ENCODE data around the gene WASF3.

WASF3 gene

DNA sequence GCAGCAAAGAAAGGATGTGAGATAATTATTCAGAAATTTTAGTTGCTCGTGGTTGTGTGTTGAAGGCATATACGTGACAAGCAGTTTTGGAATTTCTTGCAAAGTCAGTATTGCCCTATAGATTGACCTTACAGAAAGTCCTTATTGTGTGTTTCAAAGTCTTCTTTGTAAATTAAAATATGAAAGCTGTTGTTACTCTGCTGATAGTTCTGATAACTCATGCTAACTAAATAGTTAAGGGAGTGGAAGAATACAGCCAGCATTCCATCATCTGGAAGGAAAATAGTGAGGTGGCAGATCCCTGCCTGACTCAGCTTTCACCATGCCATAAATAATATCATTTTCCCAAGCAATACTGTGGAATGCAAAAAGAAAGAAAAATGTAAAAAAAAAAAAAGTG is 27.2 kb downstream of the WASF3 start:
- Histone ChIP-seq H3K36me3 (no peaks in the 10 kb centered on the region), H3K4me1 (0 out of 2 replicates have a peak, but pooled peaks cover under 1% of the 10 kb centered on the region), H3K4me3 (no peak overlapping the region), H4K20me1 (no peaks in the 10 kb centered on the region), H3K4me2 (no peak overlapping the region), H3K27ac (no peak overlapping the region), H3K9ac (no peak overlapping the region), H3K9me3 (no peaks in the 10 kb centered on the region), H3K27me3 (no peaks in the 10 kb centered on the region)
- no peak for TF ChIP-seq Cebpa-rat (IDR thresholded peaks at IDR 0.05)

DNA sequence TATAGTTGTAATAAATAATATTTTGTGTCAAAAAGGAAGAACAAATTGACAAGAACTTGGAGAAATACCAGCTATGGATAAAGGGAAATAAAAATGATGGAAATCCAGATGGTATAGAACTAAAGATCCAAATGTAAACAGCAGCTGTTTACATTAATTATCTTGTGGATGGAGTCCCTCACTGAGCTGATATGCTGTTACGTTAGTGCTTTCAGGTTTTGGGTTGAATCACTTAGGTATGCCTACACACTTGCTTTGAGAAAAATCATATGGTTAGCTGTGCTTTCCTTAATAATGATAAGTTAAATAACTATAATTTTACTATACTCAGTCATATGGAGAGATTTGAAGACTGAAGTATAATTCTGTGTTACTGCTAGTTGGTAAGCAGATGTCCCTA is 27.7 kb downstream of the WASF3 start:
- no peak overlapping the region for H3K9ac ChIP-seq
- no peak overlapping the region for H3K4me2 ChIP-seq
- H3K4me1 ChIP-seq, result 0 out of 2 replicates have a peak, but pooled peaks cover 5% of the 10 kb centered on the region
- no peaks in the 10 kb centered on the region for H3K9me3 ChIP-seq
- H4K20me1 ChIP-seq, result no peaks in the 10 kb centered on the region
- no peaks in the 10 kb centered on the region for H3K36me3 ChIP-seq
- H3K4me3 ChIP-seq, result no peak overlapping the region
- H3K27me3 ChIP-seq, result no peaks in the 10 kb centered on the region
- TF ChIP-seq Cebpa-rat (IDR thresholded peaks at IDR 0.05), result no peak
- no peak overlapping the region for H3K27ac ChIP-seq

DNA sequence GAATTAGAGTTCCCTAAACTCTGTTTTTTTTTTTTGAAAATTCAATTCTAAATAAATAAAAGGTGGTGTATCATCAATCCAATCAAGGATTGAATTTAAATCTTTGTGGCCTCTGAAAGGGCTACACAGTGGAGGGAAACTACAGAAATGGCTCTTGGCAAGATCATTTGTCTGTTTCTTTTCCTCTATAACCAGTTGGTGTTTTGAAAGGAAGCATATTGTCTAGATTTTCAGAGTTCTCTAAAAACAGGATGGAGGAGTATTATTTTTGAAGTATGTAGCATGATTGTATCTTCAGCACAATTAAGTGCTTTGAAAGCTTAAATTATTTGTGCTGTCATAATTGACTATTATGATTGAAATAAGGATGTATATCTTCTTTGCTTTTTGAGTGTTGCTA is 29.8 kb downstream of the WASF3 start:
- Histone ChIP-seq H3K4me2 (no peak overlapping the region), H3K4me3 (no peak overlapping the region), H3K27me3 (no peaks in the 10 kb centered on the region), H3K9me3 (no peaks in the 10 kb centered on the region), H3K4me1 (0 out of 2 replicates have a peak, but pooled peaks cover 5% of the 10 kb centered on the region), H3K36me3 (no peaks in the 10 kb centered on the region), H3K27ac (no peak overlapping the region), H4K20me1 (no peaks in the 10 kb centered on the region), H3K9ac (no peak overlapping the region)
- no peak for TF ChIP-seq Cebpa-rat (IDR thresholded peaks at IDR 0.05)

DNA sequence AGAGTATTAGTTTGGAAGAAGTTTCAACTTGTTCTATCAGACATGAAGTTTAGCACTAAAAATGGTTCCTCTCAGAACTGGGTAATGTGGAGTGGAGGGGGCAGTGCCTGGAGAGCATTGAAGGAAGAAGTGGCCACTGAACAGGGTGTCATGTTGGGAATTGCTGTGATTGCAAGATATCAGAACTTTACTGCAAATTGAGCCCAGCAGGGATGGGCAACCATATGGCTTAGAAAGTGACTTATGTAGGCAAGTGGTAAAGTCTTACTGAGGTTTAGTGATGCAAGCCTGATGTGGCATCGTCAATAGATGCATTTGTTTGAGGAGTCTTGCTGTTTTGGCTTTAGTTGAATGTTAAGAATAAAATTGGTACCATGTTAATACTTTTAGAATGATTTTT is 31.7 kb downstream of the WASF3 start:
- Histone ChIP-seq H3K27ac (no peak overlapping the region), H3K4me1 (0 out of 2 replicates have a peak, but pooled peaks cover 5% of the 10 kb centered on the region), H4K20me1 (no peaks in the 10 kb centered on the region), H3K27me3 (no peaks in the 10 kb centered on the region), H3K36me3 (no peaks in the 10 kb centered on the region), H3K9ac (no peak overlapping the region), H3K4me2 (no peak overlapping the region), H3K4me3 (no peak overlapping the region), H3K9me3 (no peaks in the 10 kb centered on the region)
- TF ChIP-seq Cebpa-rat (IDR thresholded peaks at IDR 0.05), result no peak

DNA sequence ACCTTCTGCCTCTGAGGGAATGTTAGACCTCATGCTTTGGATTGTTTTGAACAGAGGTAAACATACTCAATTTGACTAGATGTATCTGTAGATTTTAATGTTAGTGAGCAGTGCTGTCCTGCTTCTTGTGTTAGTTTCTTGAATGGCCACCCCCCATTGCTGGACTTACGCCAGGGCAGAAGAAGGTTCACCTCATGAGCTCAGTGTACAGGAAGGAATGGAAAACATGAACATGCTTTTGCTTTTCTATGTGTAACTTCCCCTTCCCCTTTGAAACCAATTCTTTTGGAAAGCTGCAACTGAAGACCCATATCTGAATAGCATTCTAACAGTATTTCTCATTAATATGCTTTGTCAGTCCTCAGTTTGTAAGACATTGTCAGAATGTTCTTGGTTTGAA is 32.3 kb downstream of the WASF3 start:
- Histone ChIP-seq H3K9me3 (no peaks in the 10 kb centered on the region), H3K36me3 (no peaks in the 10 kb centered on the region), H3K4me1 (0 out of 2 replicates have a peak, but pooled peaks cover 5% of the 10 kb centered on the region), H3K4me2 (no peak overlapping the region), H3K4me3 (no peak overlapping the region), H3K9ac (no peak overlapping the region), H4K20me1 (no peaks in the 10 kb centered on the region), H3K27ac (no peak overlapping the region), H3K27me3 (no peaks in the 10 kb centered on the region)
- TF ChIP-seq Cebpa-rat (IDR thresholded peaks at IDR 0.05), result no peak

DNA sequence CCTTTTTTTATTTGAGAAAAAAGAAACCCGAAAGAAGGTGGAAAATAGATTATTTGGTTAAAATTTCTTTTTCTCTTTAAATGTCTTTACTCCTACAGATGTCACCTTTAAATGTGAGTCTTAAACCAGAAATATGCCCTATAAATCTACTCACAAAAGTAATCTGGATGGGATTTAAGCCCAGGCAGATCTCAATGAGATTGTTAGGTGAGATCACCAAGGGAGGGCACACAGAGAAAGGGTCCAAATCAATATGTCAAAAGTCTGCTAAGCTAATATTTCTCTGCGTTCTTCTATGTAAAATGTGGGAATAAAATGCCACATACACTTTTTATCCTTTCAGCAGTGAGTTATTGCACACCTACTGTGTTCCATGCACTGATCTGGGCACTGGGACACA is 32.9 kb downstream of the WASF3 start:
- H3K4me3 ChIP-seq, result no peak overlapping the region
- H3K4me2 ChIP-seq, result no peak overlapping the region
- 0 out of 2 replicates have a peak, but pooled peaks cover 5% of the 10 kb centered on the region for H3K4me1 ChIP-seq
- H3K9me3 ChIP-seq, result no peaks in the 10 kb centered on the region
- H3K27me3 ChIP-seq, result no peaks in the 10 kb centered on the region
- no peak for TF ChIP-seq Cebpa-rat (IDR thresholded peaks at IDR 0.05)
- H4K20me1 ChIP-seq, result no peaks in the 10 kb centered on the region
- H3K9ac ChIP-seq, result no peak overlapping the region
- no peak overlapping the region for H3K27ac ChIP-seq
- no peaks in the 10 kb centered on the region for H3K36me3 ChIP-seq

DNA sequence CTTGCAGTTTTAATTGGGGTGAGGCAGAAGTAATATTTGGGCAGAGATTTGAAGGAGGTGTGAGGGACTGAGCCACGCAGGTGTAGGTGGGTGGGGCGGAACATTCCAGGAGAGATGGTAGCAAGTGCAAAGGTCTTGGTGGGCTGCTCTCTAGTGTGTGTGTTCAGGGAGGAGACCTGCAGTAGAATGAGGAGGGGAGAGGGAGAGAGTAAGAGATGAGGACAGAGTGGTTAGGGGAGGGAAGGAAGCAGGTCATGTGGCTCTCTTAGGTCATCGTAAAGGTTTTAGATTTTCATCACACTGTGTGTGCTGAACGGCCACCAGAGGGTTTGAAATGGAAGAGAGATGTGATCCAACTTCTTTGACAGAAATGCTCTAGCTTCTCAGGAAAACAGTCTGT is 33.5 kb downstream of the WASF3 start:
- Histone ChIP-seq H3K4me3 (no peak overlapping the region), H3K36me3 (no peaks in the 10 kb centered on the region), H3K4me2 (no peak overlapping the region), H3K27ac (no peak overlapping the region), H3K9ac (no peak overlapping the region), H3K4me1 (0 out of 2 replicates have a peak, but pooled peaks cover 5% of the 10 kb centered on the region), H4K20me1 (no peaks in the 10 kb centered on the region), H3K27me3 (no peaks in the 10 kb centered on the region), H3K9me3 (no peaks in the 10 kb centered on the region)
- TF ChIP-seq Cebpa-rat (IDR thresholded peaks at IDR 0.05), result no peak

DNA sequence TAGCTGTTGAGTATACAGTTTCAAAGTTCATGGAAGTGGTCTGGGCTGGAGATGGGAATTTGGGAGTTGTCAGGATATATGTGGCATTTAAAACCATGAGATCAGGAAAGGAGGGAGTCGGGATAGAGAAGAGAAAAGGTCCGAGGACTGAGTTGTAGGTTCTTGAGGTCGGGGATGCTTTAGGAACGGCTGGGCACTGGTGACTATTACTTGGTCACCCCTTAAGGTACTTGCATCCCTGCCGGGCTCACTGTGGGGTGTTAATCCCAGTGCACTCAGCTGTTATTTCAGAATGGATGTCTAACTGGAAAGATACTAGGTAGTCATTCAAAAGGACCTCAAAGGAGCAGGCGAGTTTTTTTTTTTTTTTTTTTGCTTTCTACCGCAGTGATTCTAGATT is 34.2 kb downstream of the WASF3 start:
- no peak overlapping the region for H3K4me2 ChIP-seq
- H3K27ac ChIP-seq, result no peak overlapping the region
- H3K27me3 ChIP-seq, result no peaks in the 10 kb centered on the region
- TF ChIP-seq Cebpa-rat (IDR thresholded peaks at IDR 0.05), result no peak
- H3K9me3 ChIP-seq, result peaks cover 6% of the 10 kb centered on the region
- 0 out of 2 replicates have a peak, but pooled peaks cover 5% of the 10 kb centered on the region for H3K4me1 ChIP-seq
- no peak overlapping the region for H3K4me3 ChIP-seq
- no peaks in the 10 kb centered on the region for H4K20me1 ChIP-seq
- no peak overlapping the region for H3K9ac ChIP-seq
- no peaks in the 10 kb centered on the region for H3K36me3 ChIP-seq

DNA sequence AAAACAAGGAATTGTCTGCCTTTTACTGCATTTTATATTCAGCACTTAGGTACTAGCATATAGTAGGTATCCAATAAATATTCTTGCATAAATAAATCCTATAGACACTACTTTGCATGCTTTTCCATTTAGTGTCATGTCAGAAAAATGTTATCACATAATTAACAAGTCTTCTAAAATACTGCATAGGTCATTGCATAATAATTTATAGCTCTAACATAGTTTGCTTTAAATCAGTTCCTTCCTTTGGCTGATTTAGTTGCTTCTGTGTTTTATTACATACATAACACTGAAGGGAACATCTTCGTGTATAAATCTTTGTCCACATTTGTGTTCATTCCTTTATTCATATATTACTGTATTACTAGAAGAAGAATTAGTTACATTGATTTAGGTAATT is 36.2 kb downstream of the WASF3 start:
- Histone ChIP-seq H3K9ac (no peak overlapping the region), H3K4me2 (no peak overlapping the region), H3K27me3 (no peaks in the 10 kb centered on the region), H3K4me3 (no peak overlapping the region), H3K36me3 (no peaks in the 10 kb centered on the region), H3K4me1 (0 out of 2 replicates have a peak, but pooled peaks cover 5% of the 10 kb centered on the region), H3K27ac (no peak overlapping the region), H4K20me1 (no peaks in the 10 kb centered on the region), H3K9me3 (peaks cover 18% of the 10 kb centered on the region)
- TF ChIP-seq Cebpa-rat (IDR thresholded peaks at IDR 0.05), result no peak

DNA sequence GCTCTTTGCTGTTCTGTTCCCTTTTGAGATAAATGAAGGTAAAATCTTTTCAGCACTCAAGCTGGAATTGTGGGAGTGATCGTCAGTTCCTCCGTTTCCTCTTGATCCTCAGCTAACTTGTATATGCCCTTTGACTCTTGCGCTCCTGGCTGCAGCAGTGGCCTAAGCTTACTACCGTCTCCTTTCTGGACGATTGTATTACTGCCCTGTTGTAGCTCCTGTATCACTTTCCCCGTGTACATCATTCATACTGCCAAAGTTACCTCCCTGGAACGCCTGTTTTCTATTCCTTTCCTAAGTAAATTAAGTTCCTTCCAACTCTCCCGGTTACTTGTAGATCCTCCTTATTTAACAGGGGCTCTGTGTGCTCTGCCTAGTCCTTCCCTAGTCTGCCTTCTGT is 36.9 kb downstream of the WASF3 start:
- Histone ChIP-seq H3K9ac (no peak overlapping the region), H3K4me1 (0 out of 2 replicates have a peak, but pooled peaks cover 5% of the 10 kb centered on the region)

DNA sequence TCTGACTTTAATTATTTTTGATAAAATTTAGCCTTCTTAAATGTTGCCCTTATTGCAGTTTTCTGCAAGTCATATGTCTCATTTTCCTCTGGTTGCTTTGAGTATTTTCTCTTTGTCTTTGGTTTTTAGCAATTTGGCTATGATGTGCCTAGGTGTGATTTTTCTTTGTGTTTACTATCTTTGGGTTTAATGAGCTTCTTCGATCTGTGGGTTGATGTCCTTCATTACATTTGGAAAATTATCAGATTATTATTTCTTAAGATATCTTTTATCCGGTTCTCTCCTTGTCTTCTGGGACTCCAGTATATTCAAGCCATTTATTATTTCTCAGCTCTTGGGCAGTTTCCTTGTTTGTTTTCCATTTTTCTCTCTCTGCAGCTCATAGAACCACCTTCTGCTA is 39.0 kb downstream of the WASF3 start:
- no peaks in the 10 kb centered on the region for H3K36me3 ChIP-seq
- no peak for TF ChIP-seq Cebpa-rat (IDR thresholded peaks at IDR 0.05)

More for the DNA sequence above, 36.9 kb downstream of the WASF3 start:
- H3K9me3 ChIP-seq, result peaks cover 21% of the 10 kb centered on the region
- H3K27ac ChIP-seq, result no peak overlapping the region
- H4K20me1 ChIP-seq, result no peaks in the 10 kb centered on the region
- H3K4me3 ChIP-seq, result no peak overlapping the region
- no peak overlapping the region for H3K4me2 ChIP-seq
- no peaks in the 10 kb centered on the region for H3K27me3 ChIP-seq
- no peak for TF ChIP-seq Cebpa-rat (IDR thresholded peaks at IDR 0.05)
- H3K36me3 ChIP-seq, result no peaks in the 10 kb centered on the region

More for the DNA sequence above, 39.0 kb downstream of the WASF3 start:
- no peak overlapping the region for H3K4me2 ChIP-seq
- H4K20me1 ChIP-seq, result no peaks in the 10 kb centered on the region
- H3K9me3 ChIP-seq, result peaks cover 21% of the 10 kb centered on the region
- no peaks in the 10 kb centered on the region for H3K27me3 ChIP-seq
- no peak overlapping the region for H3K4me3 ChIP-seq
- no peak overlapping the region for H3K27ac ChIP-seq
- H3K4me1 ChIP-seq, result peaks cover 2% of the 10 kb centered on the region
- no peak overlapping the region for H3K9ac ChIP-seq

Measured in BLaER1 (cell line).